ENCODE data around the gene PCBP1. TPM values are rescaled to one million over a fixed set of nuclear protein-coding genes. Genes with fewer than 3 reads are reported as not detected.
A peak's percentile ranks its signal among the peaks of the same experiment; 100 is the strongest.

Gene PCBP1
- total and polyA plus RNA-seq, 9 of the 15 experiments (the other 6 are each of a cell fraction or from before 2014, with no cell fraction given), result 19.2 to 407 (median 78.1) TPM

DNA sequence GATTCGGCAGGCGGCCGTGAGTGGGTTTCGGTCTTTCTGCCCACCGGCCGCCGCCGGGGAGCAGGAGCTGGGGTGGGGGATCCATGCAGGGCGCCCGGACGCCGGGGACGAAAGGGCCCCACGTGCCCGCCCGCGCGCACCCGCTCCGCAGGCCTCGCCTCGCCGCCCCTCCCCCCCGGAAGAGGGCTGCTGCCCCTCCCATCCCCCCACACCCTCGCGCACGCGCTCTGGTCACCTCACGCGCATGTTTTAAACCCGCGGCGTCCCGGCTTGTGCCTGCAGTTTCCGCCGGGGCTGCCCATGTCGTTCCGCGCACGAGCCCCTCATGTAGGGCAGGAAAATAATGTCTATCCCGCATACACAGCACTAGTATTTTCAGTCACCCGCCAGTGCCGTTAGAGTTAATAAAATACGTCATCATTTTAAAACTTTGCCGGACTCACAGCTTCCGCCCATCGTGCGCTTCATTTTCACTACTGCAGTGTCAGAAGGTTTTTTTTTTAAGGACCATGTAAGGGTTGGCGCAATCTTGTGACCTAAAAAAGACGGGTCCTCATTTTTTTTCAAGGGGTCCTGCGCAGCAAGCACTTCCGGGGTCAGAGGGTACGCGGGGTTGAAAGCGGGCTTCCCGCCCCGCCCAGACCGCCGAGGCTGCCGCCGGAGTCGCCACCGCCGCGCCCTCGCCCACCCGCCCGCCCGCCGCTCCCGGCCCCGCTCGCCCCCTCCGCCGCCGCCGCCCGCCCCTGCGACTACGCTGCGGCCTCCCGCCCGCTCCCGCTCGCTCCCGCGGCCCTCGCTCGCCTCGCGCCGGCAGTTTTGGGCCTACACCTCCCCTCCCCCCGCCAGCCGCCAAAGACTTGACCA lies at the start of gene PCBP1 (continued):
- TF ChIP-seq, protein P1, sequence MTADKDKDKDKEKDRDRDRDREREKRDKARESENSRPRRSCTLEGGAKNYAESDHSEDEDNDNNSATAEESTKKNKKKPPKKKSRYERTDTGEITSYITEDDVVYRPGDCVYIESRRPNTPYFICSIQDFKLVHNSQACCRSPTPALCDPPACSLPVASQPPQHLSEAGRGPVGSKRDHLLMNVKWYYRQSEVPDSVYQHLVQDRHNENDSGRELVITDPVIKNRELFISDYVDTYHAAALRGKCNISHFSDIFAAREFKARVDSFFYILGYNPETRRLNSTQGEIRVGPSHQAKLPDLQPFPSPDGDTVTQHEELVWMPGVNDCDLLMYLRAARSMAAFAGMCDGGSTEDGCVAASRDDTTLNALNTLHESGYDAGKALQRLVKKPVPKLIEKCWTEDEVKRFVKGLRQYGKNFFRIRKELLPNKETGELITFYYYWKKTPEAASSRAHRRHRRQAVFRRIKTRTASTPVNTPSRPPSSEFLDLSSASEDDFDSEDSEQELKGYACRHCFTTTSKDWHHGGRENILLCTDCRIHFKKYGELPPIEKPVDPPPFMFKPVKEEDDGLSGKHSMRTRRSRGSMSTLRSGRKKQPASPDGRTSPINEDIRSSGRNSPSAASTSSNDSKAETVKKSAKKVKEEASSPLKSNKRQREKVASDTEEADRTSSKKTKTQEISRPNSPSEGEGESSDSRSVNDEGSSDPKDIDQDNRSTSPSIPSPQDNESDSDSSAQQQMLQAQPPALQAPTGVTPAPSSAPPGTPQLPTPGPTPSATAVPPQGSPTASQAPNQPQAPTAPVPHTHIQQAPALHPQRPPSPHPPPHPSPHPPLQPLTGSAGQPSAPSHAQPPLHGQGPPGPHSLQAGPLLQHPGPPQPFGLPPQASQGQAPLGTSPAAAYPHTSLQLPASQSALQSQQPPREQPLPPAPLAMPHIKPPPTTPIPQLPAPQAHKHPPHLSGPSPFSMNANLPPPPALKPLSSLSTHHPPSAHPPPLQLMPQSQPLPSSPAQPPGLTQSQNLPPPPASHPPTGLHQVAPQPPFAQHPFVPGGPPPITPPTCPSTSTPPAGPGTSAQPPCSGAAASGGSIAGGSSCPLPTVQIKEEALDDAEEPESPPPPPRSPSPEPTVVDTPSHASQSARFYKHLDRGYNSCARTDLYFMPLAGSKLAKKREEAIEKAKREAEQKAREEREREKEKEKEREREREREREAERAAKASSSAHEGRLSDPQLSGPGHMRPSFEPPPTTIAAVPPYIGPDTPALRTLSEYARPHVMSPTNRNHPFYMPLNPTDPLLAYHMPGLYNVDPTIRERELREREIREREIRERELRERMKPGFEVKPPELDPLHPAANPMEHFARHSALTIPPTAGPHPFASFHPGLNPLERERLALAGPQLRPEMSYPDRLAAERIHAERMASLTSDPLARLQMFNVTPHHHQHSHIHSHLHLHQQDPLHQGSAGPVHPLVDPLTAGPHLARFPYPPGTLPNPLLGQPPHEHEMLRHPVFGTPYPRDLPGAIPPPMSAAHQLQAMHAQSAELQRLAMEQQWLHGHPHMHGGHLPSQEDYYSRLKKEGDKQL (CRISPR knock-in tag; IDR thresholded peaks at IDR 0.05; ENCODE audit: borderline replicate concordance), result no peak
- TF ChIP-seq HSF4 (CRISPR knock-in tag; IDR thresholded peaks at IDR 0.05; ENCODE audit: borderline replicate concordance), result no peak
- no peak for TF ChIP-seq NCOA6 (IDR thresholded peaks at IDR 0.05)
- peak; percentile 91 for TF ChIP-seq EP400 (IDR thresholded peaks at IDR 0.05)
- TF ChIP-seq, protein P2, sequence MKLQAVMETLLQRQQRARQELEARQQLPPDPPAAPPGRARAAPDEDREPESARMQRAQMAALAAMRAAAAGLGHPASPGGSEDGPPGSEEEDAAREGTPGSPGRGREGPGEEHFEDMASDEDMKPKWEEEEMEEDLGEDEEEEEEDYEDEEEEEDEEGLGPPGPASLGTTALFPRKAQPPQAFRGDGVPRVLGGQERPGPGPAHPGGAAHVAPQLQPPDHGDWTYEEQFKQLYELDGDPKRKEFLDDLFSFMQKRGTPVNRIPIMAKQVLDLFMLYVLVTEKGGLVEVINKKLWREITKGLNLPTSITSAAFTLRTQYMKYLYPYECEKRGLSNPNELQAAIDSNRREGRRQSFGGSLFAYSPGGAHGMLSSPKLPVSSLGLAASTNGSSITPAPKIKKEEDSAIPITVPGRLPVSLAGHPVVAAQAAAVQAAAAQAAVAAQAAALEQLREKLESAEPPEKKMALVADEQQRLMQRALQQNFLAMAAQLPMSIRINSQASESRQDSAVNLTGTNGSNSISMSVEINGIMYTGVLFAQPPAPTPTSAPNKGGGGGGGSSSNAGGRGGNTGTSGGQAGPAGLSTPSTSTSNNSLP (IDR thresholded peaks at IDR 0.05; ENCODE audit: borderline replicate concordance, low read depth, low read length), result no peak
- no peak for TF ChIP-seq ETS2 (tag; IDR thresholded peaks at IDR 0.05; ENCODE audit: borderline replicate concordance, poor library complexity, severe bottlenecking)
- TF ChIP-seq, protein P3, sequence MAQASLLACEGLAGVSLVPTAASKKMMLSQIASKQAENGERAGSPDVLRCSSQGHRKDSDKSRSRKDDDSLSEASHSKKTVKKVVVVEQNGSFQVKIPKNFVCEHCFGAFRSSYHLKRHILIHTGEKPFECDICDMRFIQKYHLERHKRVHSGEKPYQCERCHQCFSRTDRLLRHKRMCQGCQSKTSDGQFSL (CRISPR knock-in tag; IDR thresholded peaks at IDR 0.05), result 0 out of 2 replicates have a peak, but pooled peaks have one; percentile 54
- TF ChIP-seq, protein P3 (tag; IDR thresholded peaks at IDR 0.05), result peak in 1 of 2 experiments; percentile 88; a peak in 2 of 4 replicates
- TF ChIP-seq, protein P4, sequence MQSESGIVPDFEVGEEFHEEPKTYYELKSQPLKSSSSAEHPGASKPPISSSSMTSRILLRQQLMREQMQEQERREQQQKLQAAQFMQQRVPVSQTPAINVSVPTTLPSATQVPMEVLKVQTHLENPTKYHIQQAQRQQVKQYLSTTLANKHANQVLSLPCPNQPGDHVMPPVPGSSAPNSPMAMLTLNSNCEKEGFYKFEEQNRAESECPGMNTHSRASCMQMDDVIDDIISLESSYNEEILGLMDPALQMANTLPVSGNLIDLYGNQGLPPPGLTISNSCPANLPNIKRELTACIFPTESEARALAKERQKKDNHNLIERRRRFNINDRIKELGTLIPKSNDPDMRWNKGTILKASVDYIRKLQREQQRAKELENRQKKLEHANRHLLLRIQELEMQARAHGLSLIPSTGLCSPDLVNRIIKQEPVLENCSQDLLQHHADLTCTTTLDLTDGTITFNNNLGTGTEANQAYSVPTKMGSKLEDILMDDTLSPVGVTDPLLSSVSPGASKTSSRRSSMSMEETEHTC (IDR thresholded peaks at IDR 0.05), result no peak
- no peak for TF ChIP-seq ZNF830 (CRISPR knock-in tag; IDR thresholded peaks at IDR 0.05)
- TF ChIP-seq, protein P5, sequence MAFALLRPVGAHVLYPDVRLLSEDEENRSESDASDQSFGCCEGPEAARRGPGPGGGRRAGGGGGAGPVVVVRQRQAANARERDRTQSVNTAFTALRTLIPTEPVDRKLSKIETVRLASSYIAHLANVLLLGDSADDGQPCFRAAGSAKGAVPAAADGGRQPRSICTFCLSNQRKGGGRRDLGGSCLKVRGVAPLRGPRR (CRISPR knock-in tag; IDR thresholded peaks at IDR 0.05), result peak; percentile 8; the same call in 1 of the 2 replicates
- TF ChIP-seq FOXK2 (conservative IDR thresholded peaks at IDR 0.05 in 1 of 2, IDR thresholded peaks at IDR 0.05 in 1 of 2; ENCODE audit: low read depth in 2 of 2), result no peak
- no peak for TF ChIP-seq GTF2A2 (tag; IDR thresholded peaks at IDR 0.05)
- no peak for TF ChIP-seq TCF3 (CRISPR knock-in tag; IDR thresholded peaks at IDR 0.05)
- TF ChIP-seq PTBP1 (IDR thresholded peaks at IDR 0.05; ENCODE audit: low read depth, low read length), result no peak
- TF ChIP-seq FOXJ3 (CRISPR knock-in tag; IDR thresholded peaks at IDR 0.05), result no peak
- TF ChIP-seq TAF15 (IDR thresholded peaks at IDR 0.05; ENCODE audit: low read depth, low read length), result no peak

All from K562 (cell line).